HFF-Myc (cell line): ENCODE data around the gene MORC3.
"Not testable (repeated sequence)": the region's sequence is repeated elsewhere in the genome, so short reads cannot be mapped to it uniquely, and the experiment has no call there.

ENCODE experiments used
- DNase-seq: peaks from one replicate; pipeline ENCODE4 v3.0.0-alpha.2; 2011; ENCODE audit warnings: low read depth; ENCODE audit errors: extremely low read depth
- H3K4me3 ChIP-seq: replicated peaks from 2 replicates; pipeline ENCODE4 v1.5.1; 2011; ENCODE audit warnings: low read depth, mild to moderate bottlenecking, control low read depth, low read length
- CTCF ChIP-seq: IDR thresholded peaks from 2 replicates; pipeline ENCODE4 v1.5.1; 2012; ENCODE audit warnings: mild to moderate bottlenecking, low read depth, low read length, control low read depth; ENCODE audit errors: missing control alignments

The MORC3 gene

DNA sequence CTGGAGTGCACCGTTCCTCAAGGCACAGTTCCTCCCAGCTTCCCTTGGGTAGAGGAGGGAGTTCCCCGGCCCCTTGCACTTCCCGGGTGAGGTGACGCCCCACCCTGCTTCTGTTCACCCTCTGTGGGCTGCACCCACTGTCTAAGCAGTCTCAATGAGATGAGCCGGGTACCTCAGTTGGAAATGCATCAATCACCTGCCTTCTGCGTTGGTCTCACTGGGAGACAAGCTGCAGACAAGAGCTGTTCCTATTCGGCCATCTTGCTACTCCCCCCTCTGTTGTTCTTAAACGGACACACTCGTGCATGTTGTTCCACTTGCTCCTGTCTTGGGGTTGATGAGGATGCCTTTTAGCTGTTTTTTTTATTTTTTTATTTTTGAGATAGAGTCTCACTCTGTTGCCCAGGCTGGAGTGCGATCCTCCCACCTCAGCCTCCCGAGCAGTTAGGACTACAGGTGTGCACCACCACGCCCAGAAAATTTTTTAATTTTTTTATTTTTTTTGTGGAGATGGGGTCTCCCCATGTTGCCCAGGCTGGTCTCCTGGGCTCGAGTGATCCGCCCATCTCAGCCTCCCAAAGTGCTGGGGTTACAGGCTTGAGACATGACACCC is 3.0 kb upstream of the MORC3 start:
- no peak for TF ChIP-seq CTCF
- H3K4me3 ChIP-seq = no peak overlapping the region
- DNase-seq = no peak

- not testable (repeated sequence) for DNase-seq
- H3K4me3 ChIP-seq = peak overlapping the region; percentile 82
Observed at GRCh38 chr21:36319406-36319766, 611 bp upstream of the MORC3 start.

DNA sequence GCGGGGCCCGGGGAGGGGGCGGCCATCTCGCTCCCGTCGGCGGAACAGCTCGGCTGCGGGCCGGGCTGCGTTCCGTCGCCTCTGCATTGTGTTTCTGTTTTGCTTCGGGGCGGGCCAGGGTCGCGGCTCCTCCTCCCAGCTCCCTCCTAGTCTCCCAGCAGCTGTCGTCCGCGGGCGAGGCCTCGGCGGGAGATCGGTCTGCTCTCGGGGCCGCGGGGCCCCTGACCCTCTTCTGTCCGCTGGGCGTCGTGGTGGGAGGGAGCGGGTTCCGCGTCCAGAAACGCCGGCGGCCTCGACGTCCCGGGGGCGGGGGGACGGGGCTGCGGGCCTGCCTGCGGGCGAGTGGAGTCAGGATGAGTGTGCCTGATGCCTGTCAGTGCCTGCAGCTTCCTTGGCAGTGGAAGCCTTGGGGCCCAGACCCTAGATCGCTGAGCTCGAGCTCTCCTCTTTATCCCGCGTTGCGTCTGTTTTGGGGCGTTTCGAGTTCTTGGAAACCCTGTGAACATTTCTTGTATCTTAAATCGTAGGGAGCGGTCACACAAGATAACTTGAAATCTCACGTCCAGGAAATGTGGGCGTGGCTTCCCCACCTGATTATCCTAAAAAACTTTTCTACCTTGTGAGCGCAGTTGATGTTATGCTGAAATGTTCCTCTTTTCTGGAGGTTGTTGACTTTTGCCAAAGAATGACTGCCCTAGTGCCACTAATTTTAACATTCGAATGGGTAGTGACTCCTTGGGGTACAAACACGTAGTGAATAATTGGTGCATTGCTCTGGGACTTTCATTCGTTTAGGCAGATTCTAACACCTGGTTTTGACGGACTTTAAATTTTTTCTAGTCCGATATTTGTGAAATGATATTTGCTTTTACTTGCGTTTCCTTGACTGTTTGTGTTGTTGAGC is 676 bp downstream of the MORC3 start:
- TF ChIP-seq CTCF = no peak
- H3K4me3 ChIP-seq = peak overlapping the region; percentile 82
- DNase-seq = no peak

DNA sequence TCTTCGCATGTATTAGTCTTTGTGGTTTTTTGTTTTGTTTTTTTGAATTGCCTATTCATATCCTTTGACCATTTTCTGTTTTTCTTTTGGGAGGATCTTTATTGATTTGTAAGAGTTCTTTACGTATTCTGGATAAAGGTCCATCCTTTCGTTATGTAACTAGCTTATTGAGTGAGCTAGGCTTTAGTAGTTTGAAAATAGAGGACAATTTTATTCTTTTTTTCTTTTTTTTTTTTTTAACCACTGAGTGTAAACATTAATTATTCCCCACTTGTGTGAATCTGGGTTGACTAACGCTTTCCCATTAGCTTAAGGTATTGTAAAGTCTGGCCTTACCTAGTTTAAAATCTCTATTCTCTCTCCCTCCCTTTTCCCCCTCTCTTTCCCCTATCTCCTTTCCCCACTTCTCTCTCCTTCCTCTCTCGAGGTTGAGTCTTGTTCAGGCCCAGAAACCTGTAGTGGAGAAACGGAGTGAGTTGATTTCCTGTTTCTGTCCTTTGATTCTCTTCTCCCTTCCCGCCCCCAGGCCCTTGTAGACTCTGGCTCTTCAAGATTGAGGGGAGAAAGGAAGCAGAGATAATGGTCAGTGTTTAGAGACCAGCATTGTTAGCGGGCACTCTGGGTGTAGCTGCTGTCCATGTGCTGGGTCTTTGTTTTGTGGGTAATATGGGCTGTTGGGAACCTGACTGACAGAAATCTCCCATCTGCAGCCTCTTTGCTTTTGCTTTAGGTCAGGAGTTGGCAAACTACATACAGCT is 1.5 kb downstream of the MORC3 start:
- no peak for DNase-seq
- no peak for TF ChIP-seq CTCF
- peak overlapping the region; percentile 82 for H3K4me3 ChIP-seq

DNA sequence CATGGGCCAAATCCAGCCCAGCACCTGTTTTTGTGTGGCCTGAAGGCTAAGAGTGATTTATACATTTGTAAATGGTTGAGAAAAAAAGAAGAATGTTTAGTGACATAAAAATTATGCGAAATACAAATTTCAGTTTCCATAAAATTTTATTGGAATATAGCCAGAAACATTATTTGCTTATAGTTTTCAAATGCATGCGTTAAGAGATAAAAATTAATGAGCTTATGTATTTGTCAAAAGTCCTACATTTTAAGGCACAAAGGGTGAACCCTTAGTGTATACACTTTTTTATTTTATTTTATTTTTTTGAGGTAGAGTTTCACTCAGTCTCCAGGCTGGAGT is 2.1 kb downstream of the MORC3 start:
- TF ChIP-seq CTCF = no peak
- peak overlapping the region; percentile 82 for H3K4me3 ChIP-seq
- no peak for DNase-seq

GRCh38 chr21:36323032-36323431 is 3.0 kb downstream of the MORC3 start:
- no peak overlapping the region for H3K4me3 ChIP-seq
- no peak for DNase-seq
- no peak for TF ChIP-seq CTCF

- TF ChIP-seq CTCF = no peak
- H3K4me3 ChIP-seq = no peak overlapping the region
- no peak for DNase-seq
Observed at GRCh38 chr21:36325373-36326010, 5.5 kb downstream of the MORC3 start.
